HL-60 (cell line): Measurements from ENCODE around the gene RMND5A.

Source experiments
- POLR2AphosphoS5 ChIP-seq: IDR thresholded peaks from 2 replicates; pipeline ENCODE4 v1.6.1; 2012; ENCODE audit warnings: low read depth
- TF ChIP-seq, protein P1 (sequence below): IDR thresholded peaks from one replicate; pipeline ENCODE4 v1.5.1; 2011; ENCODE audit warnings: low read length, control low read depth, inconsistent platforms; ENCODE audit not compliant: insufficient read depth
- TF ChIP-seq, protein P2 (sequence below): IDR thresholded peaks from 2 replicates; pipeline ENCODE4 v1.6.1; 2012; ENCODE audit warnings: low read depth; ENCODE audit not compliant: insufficient replicate concordance

DNA sequence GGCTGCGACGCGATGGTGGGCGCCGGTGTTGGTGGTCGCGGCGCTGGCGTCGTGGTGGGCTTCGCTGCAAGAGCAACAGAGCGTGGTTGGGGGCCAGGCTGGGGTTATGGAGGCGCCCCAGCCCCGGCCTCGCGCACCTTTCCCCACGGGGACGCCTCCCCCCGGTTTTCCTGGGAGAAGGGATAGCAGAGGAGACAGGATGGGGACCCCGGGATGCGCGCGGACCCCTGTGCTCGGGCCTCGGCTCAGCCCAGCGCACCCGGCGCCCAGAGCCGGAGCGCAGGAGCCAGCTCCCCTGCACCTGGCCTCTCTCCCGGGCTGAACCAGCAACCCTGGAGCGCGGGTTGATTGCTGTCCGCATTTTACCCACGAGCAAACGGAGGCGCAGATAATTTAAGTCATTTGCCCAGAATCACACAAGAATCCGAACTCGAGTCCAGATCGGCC, 69.6 kb downstream of the RMND5A start:
- TF ChIP-seq, protein P1, sequence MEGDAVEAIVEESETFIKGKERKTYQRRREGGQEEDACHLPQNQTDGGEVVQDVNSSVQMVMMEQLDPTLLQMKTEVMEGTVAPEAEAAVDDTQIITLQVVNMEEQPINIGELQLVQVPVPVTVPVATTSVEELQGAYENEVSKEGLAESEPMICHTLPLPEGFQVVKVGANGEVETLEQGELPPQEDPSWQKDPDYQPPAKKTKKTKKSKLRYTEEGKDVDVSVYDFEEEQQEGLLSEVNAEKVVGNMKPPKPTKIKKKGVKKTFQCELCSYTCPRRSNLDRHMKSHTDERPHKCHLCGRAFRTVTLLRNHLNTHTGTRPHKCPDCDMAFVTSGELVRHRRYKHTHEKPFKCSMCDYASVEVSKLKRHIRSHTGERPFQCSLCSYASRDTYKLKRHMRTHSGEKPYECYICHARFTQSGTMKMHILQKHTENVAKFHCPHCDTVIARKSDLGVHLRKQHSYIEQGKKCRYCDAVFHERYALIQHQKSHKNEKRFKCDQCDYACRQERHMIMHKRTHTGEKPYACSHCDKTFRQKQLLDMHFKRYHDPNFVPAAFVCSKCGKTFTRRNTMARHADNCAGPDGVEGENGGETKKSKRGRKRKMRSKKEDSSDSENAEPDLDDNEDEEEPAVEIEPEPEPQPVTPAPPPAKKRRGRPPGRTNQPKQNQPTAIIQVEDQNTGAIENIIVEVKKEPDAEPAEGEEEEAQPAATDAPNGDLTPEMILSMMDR: no peak
- TF ChIP-seq POLR2AphosphoS5: no peak
- TF ChIP-seq, protein P2, sequence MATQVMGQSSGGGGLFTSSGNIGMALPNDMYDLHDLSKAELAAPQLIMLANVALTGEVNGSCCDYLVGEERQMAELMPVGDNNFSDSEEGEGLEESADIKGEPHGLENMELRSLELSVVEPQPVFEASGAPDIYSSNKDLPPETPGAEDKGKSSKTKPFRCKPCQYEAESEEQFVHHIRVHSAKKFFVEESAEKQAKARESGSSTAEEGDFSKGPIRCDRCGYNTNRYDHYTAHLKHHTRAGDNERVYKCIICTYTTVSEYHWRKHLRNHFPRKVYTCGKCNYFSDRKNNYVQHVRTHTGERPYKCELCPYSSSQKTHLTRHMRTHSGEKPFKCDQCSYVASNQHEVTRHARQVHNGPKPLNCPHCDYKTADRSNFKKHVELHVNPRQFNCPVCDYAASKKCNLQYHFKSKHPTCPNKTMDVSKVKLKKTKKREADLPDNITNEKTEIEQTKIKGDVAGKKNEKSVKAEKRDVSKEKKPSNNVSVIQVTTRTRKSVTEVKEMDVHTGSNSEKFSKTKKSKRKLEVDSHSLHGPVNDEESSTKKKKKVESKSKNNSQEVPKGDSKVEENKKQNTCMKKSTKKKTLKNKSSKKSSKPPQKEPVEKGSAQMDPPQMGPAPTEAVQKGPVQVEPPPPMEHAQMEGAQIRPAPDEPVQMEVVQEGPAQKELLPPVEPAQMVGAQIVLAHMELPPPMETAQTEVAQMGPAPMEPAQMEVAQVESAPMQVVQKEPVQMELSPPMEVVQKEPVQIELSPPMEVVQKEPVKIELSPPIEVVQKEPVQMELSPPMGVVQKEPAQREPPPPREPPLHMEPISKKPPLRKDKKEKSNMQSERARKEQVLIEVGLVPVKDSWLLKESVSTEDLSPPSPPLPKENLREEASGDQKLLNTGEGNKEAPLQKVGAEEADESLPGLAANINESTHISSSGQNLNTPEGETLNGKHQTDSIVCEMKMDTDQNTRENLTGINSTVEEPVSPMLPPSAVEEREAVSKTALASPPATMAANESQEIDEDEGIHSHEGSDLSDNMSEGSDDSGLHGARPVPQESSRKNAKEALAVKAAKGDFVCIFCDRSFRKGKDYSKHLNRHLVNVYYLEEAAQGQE: no peak
